Activated CD4-positive, alpha-beta T cell treated with anti-CD3 and anti-CD28 coated beads, Interleukin-2, amount 50 U/mL, for 1 hour (primary cell): ENCODE measurements around the gene CHI3L1.

Experiments used
- DNase-seq: peaks from one replicate; pipeline ENCODE4 v3.0.0-alpha.2; 2020

The CHI3L1 gene

GRCh38 chr1:203204756-203205155, 18.3 kb upstream of the CHI3L1 start:
- no peak for DNase-seq

GRCh38 chr1:203202431-203203245, 16.1 kb upstream of the CHI3L1 start:
- DNase-seq = no peak

- no peak for DNase-seq
Measured at GRCh38 chr1:203201516-203202205, 15.2 kb upstream of the CHI3L1 start.

- no peak for DNase-seq
Measured at GRCh38 chr1:203200916-203201315, 14.4 kb upstream of the CHI3L1 start.

GRCh38 chr1:203199816-203200571, 13.5 kb upstream of the CHI3L1 start:
- no peak for DNase-seq

- DNase-seq = no peak
Measured at GRCh38 chr1:203199481-203199815, 12.9 kb upstream of the CHI3L1 start.

GRCh38 chr1:203199002-203199401, 12.5 kb upstream of the CHI3L1 start:
- no peak for DNase-seq

- DNase-seq = no peak
Measured at GRCh38 chr1:203197625-203198024, 11.1 kb upstream of the CHI3L1 start.

GRCh38 chr1:203196371-203196770, 9.9 kb upstream of the CHI3L1 start:
- DNase-seq = no peak

GRCh38 chr1:203190949-203191348, 4.4 kb upstream of the CHI3L1 start:
- no peak for DNase-seq

- DNase-seq = no peak
Measured at GRCh38 chr1:203189951-203190352, 3.4 kb upstream of the CHI3L1 start.

- no peak for DNase-seq
Measured at GRCh38 chr1:203188686-203189232, 2.3 kb upstream of the CHI3L1 start.

- no peak for DNase-seq
Measured at GRCh38 chr1:203187689-203188264, 1.3 kb upstream of the CHI3L1 start.

- no peak for DNase-seq
Measured at GRCh38 chr1:203187304-203187685, 791 bp upstream of the CHI3L1 start.

- DNase-seq = no peak
Measured at GRCh38 chr1:203186091-203186445, 436 bp downstream of the CHI3L1 start.

- no peak for DNase-seq
Measured at GRCh38 chr1:203185585-203185984, 919 bp downstream of the CHI3L1 start.

GRCh38 chr1:203185061-203185461, 1.4 kb downstream of the CHI3L1 start:
- DNase-seq = no peak

- no peak for DNase-seq
Measured at GRCh38 chr1:203184467-203184866, 2.0 kb downstream of the CHI3L1 start.

GRCh38 chr1:203183828-203184227, 2.7 kb downstream of the CHI3L1 start:
- no peak for DNase-seq

- DNase-seq = no peak
Measured at GRCh38 chr1:203182387-203182953, 4.0 kb downstream of the CHI3L1 start.

GRCh38 chr1:203181586-203182386, 4.7 kb downstream of the CHI3L1 start:
- no peak for DNase-seq
